ENCODE data around the gene AMPH. TPM values are rescaled to one million over a fixed set of nuclear protein-coding genes. Genes with fewer than 3 reads are reported as not detected.

The AMPH gene
- total RNA-seq, 1 experiment from 2014 or later, result 9.0 TPM

- peaks cover 36% of the 10 kb centered on the region for H3K4me1 Mint-ChIP-seq
- H3K27me3 Mint-ChIP-seq (ENCODE audit: low read depth), result no peaks in the 10 kb centered on the region
- CTCF ChIA-PET, result interaction anchor here (0.6 to 4.3 kb wide), 62 partner anchors 10 to 452 kb away, joined by 3 to 157 read pairs (median 5); partner anchors contain the start of genes SFRP4, STARD3NL and TARP
- no peak for ATAC-seq
- H3K9me3 Mint-ChIP-seq, result no peaks in the 10 kb centered on the region; the same call in 1 of the 2 replicates
- no peak overlapping the region for H3K4me3 Mint-ChIP-seq
- DNase-seq (ENCODE audit: low spot score), result no peak
- no peak for TF ChIP-seq JUN (CRISPR knock-in tag; IDR thresholded peaks at IDR 0.05)
- POLR2A ChIA-PET, result interaction anchor here (1.1 to 1.6 kb wide), 3 partner anchors 10 to 414 kb away, joined by 3 to 5 read pairs (median 4); partner anchors contain the start of gene EPDR1
- no peak overlapping the region for H3K27ac Mint-ChIP-seq
- no peaks in the 10 kb centered on the region for H3K36me3 Mint-ChIP-seq
These were observed 296.1 kb downstream of the AMPH start for GRCh38 chr7:38335128-38335491.

- ChIA-PET POLR2A (no interaction called here), CTCF (interaction anchor here (2.4 to 4.3 kb wide), 4 partner anchors 9 to 35 kb away, joined by 44 to 157 read pairs (median 79); no protein-coding TSS in a partner anchor)
- Mint-ChIP-seq H3K27ac (no peak overlapping the region), H3K4me3 (no peak overlapping the region), H3K36me3 (no peaks in the 10 kb centered on the region), H3K4me1 (peaks cover 36% of the 10 kb centered on the region), H3K27me3 (ENCODE audit: low read depth) (no peaks in the 10 kb centered on the region), H3K9me3 (peaks cover 3% of the 10 kb centered on the region; the same call in 1 of the 2 replicates)
- no peak for TF ChIP-seq ZNF512 (CRISPR knock-in tag; IDR thresholded peaks at IDR 0.05; ENCODE audit: borderline replicate concordance)
- TF ChIP-seq PRRX2 (CRISPR knock-in tag; IDR thresholded peaks at IDR 0.05), result no peak
- no peak for TF ChIP-seq ZBTB21 (CRISPR knock-in tag; IDR thresholded peaks at IDR 0.05; ENCODE audit: borderline replicate concordance)
- TF ChIP-seq NFE2L1 (CRISPR knock-in tag; IDR thresholded peaks at IDR 0.05), result no peak
- no peak for TF ChIP-seq ZNF396 (CRISPR knock-in tag; IDR thresholded peaks at IDR 0.05; ENCODE audit: borderline replicate concordance)
- no peak for TF ChIP-seq TCF7 (CRISPR knock-in tag; IDR thresholded peaks at IDR 0.05; ENCODE audit: low read depth)
- no peak for TF ChIP-seq SOX15 (CRISPR knock-in tag; IDR thresholded peaks at IDR 0.05)
- no peak for TF ChIP-seq ZNF281 (CRISPR knock-in tag; IDR thresholded peaks at IDR 0.05)
- ATAC-seq, result no peak
- DNase-seq (ENCODE audit: low spot score), result no peak
These were observed 297.0 kb downstream of the AMPH start for GRCh38 chr7:38334163-38334562.
